ENCODE results near the gene KRTAP9-9.
"Not testable (repeated sequence)": the region's sequence is repeated elsewhere in the genome, so short reads cannot be mapped to it uniquely, and the experiment has no call there.

The KRTAP9-9 gene

DNA sequence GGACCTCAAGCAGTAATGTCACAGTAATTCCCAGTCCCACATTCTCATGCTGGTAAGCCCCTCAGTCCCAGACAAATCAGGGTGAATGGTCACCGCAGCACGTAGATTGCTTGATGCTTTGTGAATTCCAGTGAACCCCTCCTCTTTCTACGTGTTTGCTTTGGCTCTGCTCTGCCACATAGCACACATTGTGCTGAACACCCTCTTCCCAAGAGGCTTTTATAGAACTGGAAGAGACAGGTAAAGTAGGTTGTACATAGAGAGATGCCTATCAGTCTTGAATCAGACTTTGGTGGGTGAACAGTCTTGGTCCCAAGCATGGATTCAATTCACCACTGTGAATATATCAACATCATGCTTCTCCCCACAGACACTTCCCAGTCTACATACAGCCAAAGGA lies 9.4 kb downstream of the KRTAP9-9 start:
- no peak for DNase-seq (ENCODE audit: low read depth in 2 of 3, low spot score in 2 of 3)

GRCh38 chr17:41265078-41265477 lies 9.9 kb downstream of the KRTAP9-9 start, which contains the start of gene KRTAP9-6:
Gene KRTAP9-6 (plus strand): TSS chr17:41265378. CDS start chr17:41265378, 0 bp downstream.
- no peak for DNase-seq (ENCODE audit: low read depth in 2 of 3, low spot score in 2 of 3)

- no peak for DNase-seq (ENCODE audit: low read depth in 2 of 3, low spot score in 2 of 3)
Measured at GRCh38 chr17:41267711-41268110, 12.5 kb downstream of the KRTAP9-9 start.

- DNase-seq (ENCODE audit: low read depth in 2 of 3, low spot score in 2 of 3), result not testable (repeated sequence)
Measured at GRCh38 chr17:41271323-41271722, 16.1 kb downstream of the KRTAP9-9 start.

- DNase-seq (ENCODE audit: low read depth in 2 of 3, low spot score in 2 of 3), result no peak
Measured at GRCh38 chr17:41271858-41272257, 16.7 kb downstream of the KRTAP9-9 start.

- DNase-seq (ENCODE audit: low read depth in 2 of 3, low spot score in 2 of 3), result not testable (repeated sequence)
Measured at GRCh38 chr17:41275648-41276190, 20.5 kb downstream of the KRTAP9-9 start, which contains the start of gene KRTAP9-7. Gene KRTAP9-7 (plus strand): TSS chr17:41275698. CDS start chr17:41275698, 0 bp downstream.

GRCh38 chr17:41278176-41278955 lies 23.2 kb downstream of the KRTAP9-9 start:
- DNase-seq (ENCODE audit: low read depth in 2 of 3, low spot score in 2 of 3), result no peak

GRCh38 chr17:41284043-41284442 lies 28.9 kb downstream of the KRTAP9-9 start:
- no peak for DNase-seq (ENCODE audit: low read depth in 2 of 3, low spot score in 2 of 3)

GRCh38 chr17:41284546-41284945 lies 29.4 kb downstream of the KRTAP9-9 start:
- no peak for DNase-seq (ENCODE audit: low read depth in 2 of 3, low spot score in 2 of 3)

DNA sequence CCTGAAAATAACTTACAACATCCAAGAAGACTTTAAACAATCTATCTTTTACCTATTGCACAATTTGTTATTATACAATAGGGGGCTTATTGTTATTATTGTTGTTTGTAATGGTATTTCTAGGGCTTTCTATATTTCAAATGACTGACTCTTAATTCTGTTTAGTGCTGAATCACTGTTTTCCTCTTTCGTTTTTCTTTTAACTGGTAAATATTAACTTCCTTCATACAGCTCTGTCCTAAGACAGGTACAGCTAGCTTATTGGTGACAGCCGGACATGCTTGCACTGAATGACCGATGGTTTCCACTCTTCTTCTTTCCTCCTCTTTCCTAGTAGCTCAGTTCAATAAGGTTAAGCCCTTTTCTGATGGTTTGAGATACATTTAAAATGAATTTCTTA lies 31.9 kb downstream of the KRTAP9-9 start:
- DNase-seq (ENCODE audit: low read depth in 2 of 3, low spot score in 2 of 3), result no peak

- no peak for DNase-seq (ENCODE audit: low read depth in 2 of 3, low spot score in 2 of 3)
Measured at GRCh38 chr17:41294016-41294415, 38.8 kb downstream of the KRTAP9-9 start.

GRCh38 chr17:41296846-41297245 lies 41.7 kb downstream of the KRTAP9-9 start:
- DNase-seq (ENCODE audit: low read depth in 2 of 3, low spot score in 2 of 3), result no peak

GRCh38 chr17:41298458-41299135 lies 43.4 kb downstream of the KRTAP9-9 start:
- DNase-seq (ENCODE audit: low read depth in 2 of 3, low spot score in 2 of 3), result no peak

DNA sequence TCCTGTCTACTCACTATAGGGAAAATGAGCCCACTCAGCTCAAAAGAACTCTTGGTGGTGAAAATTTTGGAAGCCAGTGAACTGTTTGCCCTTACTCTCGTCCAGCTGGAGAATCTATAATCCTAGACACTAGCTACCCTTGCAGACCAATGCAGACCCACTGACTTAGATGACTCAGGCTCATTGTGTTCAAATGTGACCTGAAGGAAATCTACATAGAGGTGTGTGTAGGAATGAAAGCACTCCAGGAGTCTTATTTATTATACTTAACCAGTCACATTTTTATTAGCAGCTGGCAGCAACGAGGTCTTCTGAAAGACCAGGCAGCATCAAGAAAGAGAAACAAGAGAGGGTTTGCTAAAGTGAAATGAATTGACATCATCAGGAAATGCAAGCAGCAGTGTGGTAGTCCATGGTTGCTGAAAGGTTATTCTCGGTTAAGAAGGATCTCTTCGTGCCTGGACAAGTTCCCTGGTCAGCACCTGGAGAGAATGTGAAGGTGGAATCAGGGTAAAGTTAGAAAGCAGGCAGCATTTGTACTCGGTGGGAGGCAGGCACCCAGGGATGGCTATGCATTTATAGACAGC lies 46.1 kb downstream of the KRTAP9-9 start:
- DNase-seq (ENCODE audit: low read depth in 2 of 3, low spot score in 2 of 3), result no peak

DNA sequence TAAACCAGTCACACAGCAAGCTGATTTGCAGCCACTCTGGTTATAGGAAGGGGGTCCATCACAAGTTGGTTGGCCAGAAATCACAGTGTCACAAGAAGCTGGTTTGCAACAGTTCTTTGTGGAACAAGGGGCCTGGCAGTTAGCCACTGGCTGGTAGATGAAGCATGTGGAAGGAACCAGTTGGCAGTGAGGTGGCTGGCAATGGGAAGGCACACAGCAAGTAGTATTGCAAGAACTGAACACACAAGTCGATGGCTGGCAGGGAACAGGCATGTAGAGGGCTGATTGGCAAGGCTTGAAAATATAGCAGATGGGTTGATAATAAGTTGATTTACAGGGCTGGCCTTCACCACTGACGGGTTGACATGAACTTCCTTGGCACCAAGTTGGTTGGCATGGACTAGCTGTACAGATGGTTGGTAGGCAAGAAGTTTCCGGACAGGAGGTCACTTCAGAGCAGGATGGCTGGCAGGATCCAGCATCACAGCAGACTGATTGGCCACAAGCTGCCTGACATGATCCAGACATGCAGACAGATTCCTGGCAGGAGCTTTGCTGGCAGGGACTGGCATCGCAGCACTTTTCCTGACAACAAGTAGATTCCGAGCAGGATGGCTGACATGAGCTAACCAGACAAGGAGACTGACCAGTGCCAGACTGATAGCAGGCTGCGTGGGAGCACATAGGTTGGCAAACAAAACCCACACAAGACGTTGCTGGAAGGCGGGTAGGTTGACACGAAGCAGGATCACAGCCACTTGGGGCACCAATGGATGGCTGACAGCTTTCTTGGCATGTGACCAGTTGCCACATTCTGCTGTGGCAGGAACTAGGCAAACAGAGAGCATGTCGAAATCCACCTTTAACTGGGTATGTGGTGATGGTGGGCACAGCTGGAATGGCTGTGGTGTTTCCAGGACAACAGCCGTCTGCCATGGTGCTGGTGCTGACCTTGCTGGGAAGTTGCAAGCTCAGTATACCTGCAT lies 47.0 kb downstream of the KRTAP9-9 start, which contains the start of gene KRTAP29-1:
KRTAP29-1 (minus strand) TSS at position 936 of the 986 bp plus-strand sequence; CDS start at position 936, 0 bp downstream.
- no peak for DNase-seq (ENCODE audit: low read depth in 2 of 3, low spot score in 2 of 3)

DNA sequence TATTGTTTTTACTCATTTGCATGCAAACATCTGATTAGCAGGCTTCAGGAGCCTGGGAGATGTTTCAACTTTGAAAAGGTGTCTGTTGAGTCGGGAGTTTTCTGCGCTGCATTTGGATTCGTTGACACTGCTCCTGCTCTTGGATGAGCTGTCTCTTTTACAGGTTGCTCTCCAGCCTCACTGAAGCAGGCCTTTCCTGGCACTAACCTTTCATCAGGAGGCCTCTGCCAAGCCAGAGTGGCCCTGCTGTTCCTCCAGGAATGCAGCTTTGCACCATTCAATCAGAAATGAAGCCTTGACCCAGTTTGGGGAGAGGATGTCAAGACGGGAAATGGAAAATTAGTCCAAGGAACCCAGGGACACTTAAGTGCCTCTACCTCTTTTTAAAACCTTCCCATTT lies 47.8 kb downstream of the KRTAP9-9 start:
- DNase-seq (ENCODE audit: low read depth in 2 of 3, low spot score in 2 of 3), result no peak

DNA sequence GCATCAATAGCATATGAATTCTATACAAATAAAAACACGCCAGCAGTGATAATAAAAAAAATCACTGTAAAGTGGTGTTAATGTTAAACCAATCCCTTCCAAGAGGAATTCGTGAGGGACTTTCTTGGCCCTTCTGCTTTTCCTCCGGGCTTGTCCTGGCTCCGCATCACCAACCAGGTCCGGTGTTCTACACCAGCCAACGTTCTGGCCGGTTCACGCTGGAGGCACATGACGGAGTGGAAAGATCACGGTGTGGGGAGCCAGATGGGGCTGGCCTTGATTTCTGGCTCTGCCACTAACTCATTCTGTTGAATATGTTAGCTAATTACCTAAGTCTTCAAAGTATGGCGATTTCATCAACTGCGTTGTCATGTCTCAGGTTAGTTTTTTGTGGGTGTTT lies 48.9 kb downstream of the KRTAP9-9 start:
- no peak for DNase-seq (ENCODE audit: low read depth in 2 of 3, low spot score in 2 of 3)

All from activated CD8-positive, alpha-beta memory T cell treated with anti-CD3 and anti-CD28 coated beads for 48 hours (primary cell).